RWPE2 (cell line): ENCODE data around the gene ITM2C.

Source experiments
- ATAC-seq: fragments of 200-7000 bp; cut with Tn5 transposase; 3 replicates; pipeline ENCODE4 v1.9.1; 2021; ENCODE audit warnings: low read depth
- DNase-seq: peaks from one replicate; pipeline ENCODE4 v3.0.0-alpha.2; 2020; ENCODE audit warnings: low spot score
- H3K27ac ChIP-seq: fragments of 450-650 bp; 2 replicates; pipeline ENCODE4 v1.5.1; 2017; ENCODE audit warnings: mild to moderate bottlenecking; ENCODE audit not compliant: poor library complexity, severe bottlenecking
- H3K27me3 ChIP-seq: fragments of 250-450 bp; sonication (Bioruptor Pico); 2 replicates; pipeline ENCODE4 v1.5.1; 2021; ENCODE audit warnings: mild to moderate bottlenecking, moderate library complexity; ENCODE audit not compliant: insufficient read depth, poor library complexity, severe bottlenecking
- H3K36me3 ChIP-seq: fragments of 250-450 bp; sonication (Bioruptor Pico); 2 replicates; pipeline ENCODE4 v1.5.1; 2020; ENCODE audit warnings: low read depth, mild to moderate bottlenecking, moderate library complexity
- H3K4me1 ChIP-seq: fragments of 250-450 bp; sonication (Bioruptor Pico); 2 replicates; pipeline ENCODE4 v1.5.1; 2021; ENCODE audit warnings: mild to moderate bottlenecking, moderate library complexity; ENCODE audit not compliant: insufficient read depth, poor library complexity, severe bottlenecking
- H3K4me3 ChIP-seq: fragments of 250-450 bp; sonication (Bioruptor Pico); 2 replicates; pipeline ENCODE4 v1.5.1; 2021; ENCODE audit warnings: mild to moderate bottlenecking, moderate library complexity; ENCODE audit not compliant: severe bottlenecking
- H3K9me3 ChIP-seq: fragments of 250-450 bp; sonication (Bioruptor Pico); 2 replicates; pipeline ENCODE4 v1.5.1; 2021; ENCODE audit warnings: mild to moderate bottlenecking, moderate library complexity; ENCODE audit not compliant: severe bottlenecking
- TF ChIP-seq, protein P1 (sequence below): fragments of 450-650 bp; IDR thresholded peaks from one replicate; pipeline ENCODE4 v1.5.1; 2017; ENCODE audit warnings: mild to moderate bottlenecking, moderate library complexity; ENCODE audit not compliant: poor library complexity, severe bottlenecking

ITM2C gene

DNA sequence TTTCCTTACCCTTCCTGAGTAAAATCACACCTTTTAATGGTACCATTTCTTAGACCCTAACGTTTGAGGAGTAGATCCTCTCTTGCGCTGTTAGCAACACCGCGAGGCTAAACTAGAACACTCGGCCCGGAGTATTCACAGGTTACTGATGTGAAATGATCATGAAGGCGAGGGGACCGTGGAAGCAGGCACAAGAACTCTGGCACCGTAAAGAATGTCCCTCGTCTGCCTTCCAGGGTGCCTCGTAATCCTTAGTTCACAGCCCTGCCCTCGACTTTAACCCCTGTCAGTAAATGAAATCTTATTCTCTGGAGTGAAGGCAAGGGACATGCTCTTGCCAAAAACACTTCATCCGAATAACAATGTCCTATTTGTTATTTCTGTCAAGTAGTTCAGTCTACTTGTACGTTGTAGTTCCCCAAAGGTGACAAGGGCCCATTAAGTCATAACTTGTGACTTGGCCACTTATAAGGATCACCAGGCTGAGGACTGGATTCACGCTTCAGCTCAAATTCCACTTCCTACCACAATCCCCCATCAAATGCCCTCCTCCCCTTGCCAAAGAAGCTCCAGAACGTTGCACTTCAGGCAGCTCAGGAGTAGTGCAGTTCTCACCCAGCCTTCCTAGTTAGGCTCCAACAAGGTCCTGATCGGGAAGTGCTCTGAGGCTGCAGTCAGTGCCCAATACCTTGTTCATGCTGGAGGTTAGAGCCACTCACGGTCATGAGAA is 43.3 kb upstream of the ITM2C start:
- TF ChIP-seq, protein P1, sequence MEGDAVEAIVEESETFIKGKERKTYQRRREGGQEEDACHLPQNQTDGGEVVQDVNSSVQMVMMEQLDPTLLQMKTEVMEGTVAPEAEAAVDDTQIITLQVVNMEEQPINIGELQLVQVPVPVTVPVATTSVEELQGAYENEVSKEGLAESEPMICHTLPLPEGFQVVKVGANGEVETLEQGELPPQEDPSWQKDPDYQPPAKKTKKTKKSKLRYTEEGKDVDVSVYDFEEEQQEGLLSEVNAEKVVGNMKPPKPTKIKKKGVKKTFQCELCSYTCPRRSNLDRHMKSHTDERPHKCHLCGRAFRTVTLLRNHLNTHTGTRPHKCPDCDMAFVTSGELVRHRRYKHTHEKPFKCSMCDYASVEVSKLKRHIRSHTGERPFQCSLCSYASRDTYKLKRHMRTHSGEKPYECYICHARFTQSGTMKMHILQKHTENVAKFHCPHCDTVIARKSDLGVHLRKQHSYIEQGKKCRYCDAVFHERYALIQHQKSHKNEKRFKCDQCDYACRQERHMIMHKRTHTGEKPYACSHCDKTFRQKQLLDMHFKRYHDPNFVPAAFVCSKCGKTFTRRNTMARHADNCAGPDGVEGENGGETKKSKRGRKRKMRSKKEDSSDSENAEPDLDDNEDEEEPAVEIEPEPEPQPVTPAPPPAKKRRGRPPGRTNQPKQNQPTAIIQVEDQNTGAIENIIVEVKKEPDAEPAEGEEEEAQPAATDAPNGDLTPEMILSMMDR = no peak
- H3K27me3 ChIP-seq = no peaks in the 10 kb centered on the region
- ATAC-seq = peak; percentile 27; the same call in 1 of the 3 replicates
- H3K9me3 ChIP-seq = no peaks in the 10 kb centered on the region
- no peak for DNase-seq
- no peaks in the 10 kb centered on the region for H3K4me1 ChIP-seq
- no peak overlapping the region for H3K4me3 ChIP-seq
- H3K27ac ChIP-seq = no peak overlapping the region
- H3K36me3 ChIP-seq = peaks cover 42% of the 10 kb centered on the region

DNA sequence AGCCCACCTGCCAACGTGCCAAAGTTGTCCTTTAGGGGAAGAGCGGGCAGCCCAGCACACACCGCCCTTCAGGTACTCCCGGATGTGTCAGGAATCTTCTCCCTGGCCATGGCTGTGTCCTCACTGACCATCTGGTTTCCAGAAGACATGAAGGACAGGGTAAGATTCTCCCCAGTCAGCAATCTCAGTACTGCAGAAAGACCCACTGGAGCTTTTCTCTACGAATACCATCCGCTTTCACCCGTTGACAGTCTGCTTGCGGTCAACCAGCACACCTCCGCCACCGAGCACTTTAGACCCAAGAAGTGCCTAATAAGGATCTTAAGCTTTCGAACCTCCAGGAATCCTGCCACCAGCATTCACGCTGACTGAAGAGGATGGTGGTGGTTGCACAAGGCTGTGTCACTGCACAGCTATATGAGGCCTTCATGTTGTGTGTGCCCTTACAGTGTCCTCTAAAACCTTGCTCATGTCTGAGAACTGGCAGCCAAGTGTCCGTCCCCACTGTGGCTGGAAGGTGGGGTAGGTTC is 42.7 kb upstream of the ITM2C start:
- Histone ChIP-seq H3K36me3 (peaks cover 36% of the 10 kb centered on the region), H3K27ac (no peak overlapping the region), H3K4me1 (no peaks in the 10 kb centered on the region), H3K9me3 (no peaks in the 10 kb centered on the region), H3K27me3 (no peaks in the 10 kb centered on the region), H3K4me3 (no peak overlapping the region)
- TF ChIP-seq, protein P1 = no peak
- ATAC-seq = no peak
- DNase-seq = no peak

DNA sequence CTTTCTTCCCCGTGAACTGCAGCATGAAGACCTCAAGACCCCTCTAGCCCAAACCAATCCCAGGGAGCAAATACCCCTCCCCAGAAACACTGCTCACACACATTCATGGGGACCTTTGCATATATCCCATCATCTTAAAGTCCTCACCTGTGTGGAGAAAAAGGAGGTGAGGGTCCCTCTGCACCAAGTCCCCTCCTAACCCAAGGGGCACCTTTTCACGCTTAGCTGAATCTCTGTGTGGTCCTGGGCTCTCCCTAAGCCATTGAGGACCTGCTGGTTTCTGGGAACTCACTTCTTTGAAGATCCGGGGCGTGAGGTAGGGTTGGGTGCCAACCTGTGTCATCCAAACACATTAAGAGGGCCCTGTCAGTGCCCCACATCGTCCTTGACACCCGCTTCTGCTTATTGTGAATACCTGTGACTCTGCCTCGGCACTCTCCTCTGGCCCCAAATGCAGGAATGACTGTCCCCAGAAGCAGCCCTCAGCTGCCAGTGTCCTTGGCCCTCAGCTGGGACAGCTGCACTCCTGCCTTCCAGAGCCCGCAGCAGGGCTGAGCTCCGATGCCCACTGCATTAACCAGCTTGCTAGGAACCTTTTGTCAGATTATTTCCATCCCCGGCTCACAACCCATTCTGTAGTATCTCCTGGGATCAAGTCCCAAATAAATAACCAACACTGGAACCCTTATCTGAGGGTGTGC is 41.3 kb upstream of the ITM2C start:
- Histone ChIP-seq H3K4me1 (no peaks in the 10 kb centered on the region), H3K9me3 (no peaks in the 10 kb centered on the region), H3K27ac (no peak overlapping the region), H3K4me3 (no peak overlapping the region), H3K36me3 (peaks cover 22% of the 10 kb centered on the region), H3K27me3 (no peaks in the 10 kb centered on the region)
- peak; percentile 19 for ATAC-seq
- DNase-seq = no peak
- TF ChIP-seq, protein P1 = no peak

- Histone ChIP-seq H3K27me3 (no peaks in the 10 kb centered on the region), H3K9me3 (no peaks in the 10 kb centered on the region), H3K27ac (no peak overlapping the region), H3K4me3 (peak overlapping the region; percentile 10), H3K4me1 (no peaks in the 10 kb centered on the region), H3K36me3 (peaks cover 11% of the 10 kb centered on the region)
- DNase-seq (no peak), ATAC-seq (peak; percentile 75)
- TF ChIP-seq, protein P1 = peak; percentile 82
Observed at GRCh38 chr2:230824406-230824978, 40.2 kb upstream of the ITM2C start.
